GM19239 (cell line): ENCODE data around the gene CLCN3.
"Not testable (repeated sequence)": the region's sequence is repeated elsewhere in the genome, so short reads cannot be mapped to it uniquely, and the experiment has no call there.

ENCODE experiments used
- DNase-seq: peaks from one replicate; pipeline ENCODE4 v3.0.0; 2011; ENCODE audit warnings: low spot score; ENCODE audit not compliant: insufficient read length
- FAIRE-seq: peaks from 2 replicates; lab custom pipeline; 2011; peaks lifted over from hg19 to GRCh38; lab: Jason Lieb, UNC

CLCN3 gene

GRCh38 chr4:169678951-169679591 is 58.7 kb downstream of the CLCN3 start:
- FAIRE-seq, DNase-seq: not testable (repeated sequence)

- FAIRE-seq: peak; percentile 55
- no peak for DNase-seq
Measured at GRCh38 chr4:169682372-169683047, 62.1 kb downstream of the CLCN3 start.

GRCh38 chr4:169689681-169690080 is 69.3 kb downstream of the CLCN3 start:
- DNase-seq (no peak), FAIRE-seq (no peak)

DNA sequence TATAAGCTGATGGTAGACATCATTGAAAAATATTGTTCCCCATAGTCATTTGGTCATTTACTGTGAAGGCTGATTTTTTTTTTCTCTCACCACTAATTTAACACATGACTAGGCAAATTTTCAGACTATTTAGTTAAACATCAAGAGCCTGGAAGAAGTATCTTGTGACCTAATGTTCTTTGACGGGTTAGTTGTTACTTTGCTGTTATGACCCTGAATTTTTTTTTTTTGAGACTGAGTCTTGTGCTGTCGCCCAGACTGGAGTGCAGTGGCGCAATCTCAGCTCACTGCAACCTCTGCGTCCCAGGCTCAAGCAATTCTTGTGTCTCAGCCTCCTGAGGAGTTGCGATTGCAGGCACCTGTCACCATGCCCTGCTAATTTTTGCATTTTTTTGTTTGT is 70.4 kb downstream of the CLCN3 start:
- no peak for FAIRE-seq

DNA sequence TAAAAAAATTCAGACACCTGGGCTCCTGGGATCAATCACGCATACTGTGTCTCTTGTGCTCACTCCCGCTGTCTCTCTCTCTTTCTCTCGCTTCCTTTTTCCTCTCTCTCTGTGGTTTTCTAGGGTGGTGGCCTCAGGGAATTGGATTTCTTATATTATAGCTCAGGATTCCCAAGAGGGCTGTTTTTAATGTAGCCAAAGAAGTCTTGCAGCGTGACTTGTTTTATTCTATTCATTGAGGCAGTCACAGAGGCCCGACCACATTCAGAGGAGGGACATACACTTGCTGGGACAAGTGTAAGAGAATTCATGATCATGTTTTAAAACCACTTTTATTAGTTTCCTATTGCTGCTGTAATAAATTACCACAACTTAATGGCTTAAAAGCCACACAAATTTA is 78.0 kb downstream of the CLCN3 start:
- FAIRE-seq: no peak

More for the DNA sequence above, 70.4 kb downstream of the CLCN3 start:
- no peak for DNase-seq

GRCh38 chr4:169707958-169708643 is 87.7 kb downstream of the CLCN3 start:
- no peak for FAIRE-seq
- no peak for DNase-seq

More for the DNA sequence above, 78.0 kb downstream of the CLCN3 start:
- no peak for DNase-seq

GRCh38 chr4:169715826-169716225 is 95.4 kb downstream of the CLCN3 start:
- DNase-seq: no peak
- no peak for FAIRE-seq

DNA sequence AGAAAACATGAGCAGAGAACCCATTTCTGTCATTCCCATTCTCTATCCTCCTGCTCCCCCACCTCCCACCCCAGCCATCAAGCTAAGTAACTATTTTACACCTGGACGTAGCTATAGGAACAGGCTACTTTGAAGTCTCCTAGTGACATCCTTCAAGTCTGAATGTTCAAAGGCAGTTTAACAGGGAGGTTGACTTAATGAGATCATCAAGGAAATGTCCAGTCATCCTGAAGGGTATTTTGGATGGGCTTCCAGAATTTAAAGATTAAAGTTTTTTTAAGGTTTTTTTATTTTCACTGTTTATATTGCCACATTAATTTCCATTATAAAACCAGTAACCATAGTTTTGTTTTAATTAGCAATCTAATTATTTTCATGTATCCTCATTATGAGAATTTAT is 96.3 kb downstream of the CLCN3 start:
- no peak for DNase-seq
- peak; percentile 21 for FAIRE-seq

DNA sequence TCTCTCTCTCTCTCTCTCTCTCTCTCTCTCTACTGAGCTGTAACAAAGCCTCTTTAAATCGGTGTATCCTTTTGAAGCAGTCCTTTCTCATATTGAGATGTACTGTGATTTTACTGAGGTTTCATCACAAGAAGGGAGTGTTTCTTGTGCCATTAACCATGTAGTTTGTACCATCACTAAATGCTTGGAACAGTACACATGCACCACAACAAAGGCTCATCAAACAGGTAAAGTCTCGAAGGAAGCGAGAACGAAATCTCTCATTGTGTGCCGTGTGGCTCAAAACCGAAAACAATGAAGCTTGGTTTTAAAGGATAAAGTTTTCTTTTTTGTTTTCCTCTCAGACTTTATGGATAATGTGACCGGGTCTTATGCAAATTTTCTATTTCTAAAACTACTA is 100.2 kb downstream of the CLCN3 start:
- no peak for FAIRE-seq
- DNase-seq: no peak

GRCh38 chr4:169723207-169723965 is 103.0 kb downstream of the CLCN3 start:
- no peak for DNase-seq

DNA sequence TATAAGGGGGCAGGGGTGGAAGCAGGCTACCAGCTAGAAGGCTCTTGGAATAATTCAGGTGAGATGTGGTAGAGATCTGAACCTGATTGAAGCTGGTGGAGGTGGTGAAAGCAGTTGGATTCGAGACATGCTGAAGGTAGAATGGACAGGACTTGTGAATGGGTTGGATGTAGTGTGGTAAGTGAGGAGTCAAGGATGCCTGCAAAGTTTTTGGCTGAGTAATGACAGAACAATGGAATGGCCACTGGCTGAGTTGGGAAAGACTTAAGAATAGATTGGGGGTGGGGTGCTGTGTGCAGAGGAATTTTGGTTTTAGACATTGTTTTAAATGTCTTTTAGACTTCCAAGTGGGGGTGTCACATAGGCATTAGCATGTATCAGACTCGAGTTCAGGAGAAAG is 103.9 kb downstream of the CLCN3 start:
- DNase-seq (no peak), FAIRE-seq (no peak)

More at GRCh38 chr4:169723207-169723965, 103.0 kb downstream of the CLCN3 start:
- FAIRE-seq: no peak

GRCh38 chr4:169727616-169728015 is 107.2 kb downstream of the CLCN3 start:
- DNase-seq (no peak), FAIRE-seq (peak; percentile 23)

GRCh38 chr4:169730564-169730963 is 110.2 kb downstream of the CLCN3 start:
- DNase-seq (no peak), FAIRE-seq (no peak)

DNA sequence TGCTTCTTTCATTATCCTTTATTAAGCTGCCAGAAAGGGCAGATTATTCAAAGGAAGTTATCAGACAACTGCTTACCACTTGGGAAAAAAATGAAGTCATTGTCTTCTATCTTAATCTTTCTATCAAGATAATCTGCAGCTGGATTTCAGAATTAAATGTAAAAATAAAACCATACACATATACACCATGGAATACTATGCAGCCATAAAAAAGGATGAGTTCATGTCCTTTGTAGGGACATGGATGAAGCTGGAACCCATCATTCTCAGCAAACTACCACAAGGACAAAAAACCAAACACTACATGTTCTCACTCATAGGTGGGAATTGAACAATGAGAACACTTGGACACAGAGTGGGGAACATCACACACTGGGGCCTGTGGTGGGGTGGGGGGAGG is 118.2 kb downstream of the CLCN3 start:
- not testable (repeated sequence) for FAIRE-seq, DNase-seq

- DNase-seq: no peak
- FAIRE-seq: no peak
Measured at GRCh38 chr4:169741569-169741968, 121.2 kb downstream of the CLCN3 start.

- no peak for FAIRE-seq
- no peak for DNase-seq
Measured at GRCh38 chr4:169744601-169745000, 124.2 kb downstream of the CLCN3 start.

- DNase-seq (no peak), FAIRE-seq (no peak)
Measured at GRCh38 chr4:169745291-169745690, 124.9 kb downstream of the CLCN3 start.

DNA sequence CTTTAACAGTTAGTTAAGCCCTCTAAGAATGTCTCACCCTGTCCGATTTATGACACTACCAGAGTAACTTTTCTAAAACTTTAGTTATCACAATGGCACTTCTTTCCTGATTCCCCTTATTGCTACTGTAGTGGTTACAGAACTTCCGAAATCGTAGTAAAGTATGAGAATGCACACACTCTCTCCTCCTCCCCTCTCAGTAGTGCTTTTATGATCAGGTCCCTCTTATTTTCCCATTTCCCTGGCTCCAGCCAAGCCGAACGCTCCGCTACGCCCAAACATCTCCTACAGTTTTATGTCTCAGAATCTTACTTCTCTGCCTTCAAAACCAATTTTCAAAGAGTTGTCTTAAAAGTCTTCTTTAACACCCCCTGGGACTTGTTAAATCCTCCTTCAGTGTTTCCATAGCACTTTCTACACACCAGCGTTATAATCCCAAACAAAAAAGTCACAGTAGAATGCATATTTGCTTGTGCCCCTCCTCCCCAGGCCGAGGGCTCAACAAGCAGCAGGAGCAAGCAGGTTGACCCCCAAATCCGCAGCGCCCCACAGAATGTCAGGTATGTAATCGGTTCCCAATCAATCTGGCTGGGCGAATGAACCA is 136.7 kb downstream of the CLCN3 start:
- DNase-seq: no peak
- no peak for FAIRE-seq

- DNase-seq: peak; percentile 80
- FAIRE-seq: peak; percentile 93
Measured at GRCh38 chr4:169757575-169758184, 137.3 kb downstream of the CLCN3 start, which contains the start of gene HPF1. Gene HPF1 (minus strand): TSS chr4:169757944. CDS start chr4:169757877, 67 bp downstream.
